ENCODE results near the gene WDR82. TPM values are rescaled to one million over a fixed set of nuclear protein-coding genes. Genes with fewer than 3 reads are reported as not detected.

Gene WDR82
- total RNA-seq, 2 experiments from 2014 or later: 131 TPM

- CTCF ChIA-PET: interaction anchor here (0.7 to 1.8 kb wide), 5 partner anchors 9 to 78 kb away, joined by 3 to 8 read pairs (median 6); no protein-coding TSS in a partner anchor
- ATAC-seq: no peak
- H3K27ac Mint-ChIP-seq: no peak overlapping the region
- H3K36me3 Mint-ChIP-seq (ENCODE audit: low read depth): peaks cover 88% of the 10 kb centered on the region
- peaks cover 11% of the 10 kb centered on the region for H3K4me1 Mint-ChIP-seq (ENCODE audit: low read depth)
- POLR2A ChIA-PET: no interaction called here
- DNase-seq: no peak
- no peak overlapping the region for H3K4me3 Mint-ChIP-seq
- H3K27me3 Mint-ChIP-seq (ENCODE audit: low read depth): no peaks in the 10 kb centered on the region
- H3K9me3 Mint-ChIP-seq (ENCODE audit: insufficient read depth): no peaks in the 10 kb centered on the region
Observed at GRCh38 chr3:52210550-52211046, 67.9 kb downstream of the WDR82 start.

GRCh38 chr3:52210037-52210436 lies 68.4 kb downstream of the WDR82 start:
- POLR2A ChIA-PET: no interaction called here
- ATAC-seq: no peak

GRCh38 chr3:52208556-52208955 lies 69.9 kb downstream of the WDR82 start:
- ChIA-PET CTCF (interaction anchor here (1.4 to 1.8 kb wide), 4 partner anchors 8 to 131 kb away, joined by 4 to 9 read pairs (median 6); no protein-coding TSS in a partner anchor), POLR2A (no interaction called here)
- ATAC-seq (no peak), DNase-seq (no peak)
- peaks cover 89% of the 10 kb centered on the region for H3K36me3 Mint-ChIP-seq (ENCODE audit: low read depth)
- H3K4me3 Mint-ChIP-seq: no peak overlapping the region
- peaks cover 19% of the 10 kb centered on the region for H3K4me1 Mint-ChIP-seq (ENCODE audit: low read depth)
- H3K27ac Mint-ChIP-seq: no peak overlapping the region
- H3K9me3 Mint-ChIP-seq (ENCODE audit: insufficient read depth): no peaks in the 10 kb centered on the region
- H3K27me3 Mint-ChIP-seq (ENCODE audit: low read depth): no peaks in the 10 kb centered on the region

More at GRCh38 chr3:52210037-52210436, 68.4 kb downstream of the WDR82 start:
- H3K4me3 Mint-ChIP-seq: no peak overlapping the region
- no peaks in the 10 kb centered on the region for H3K9me3 Mint-ChIP-seq (ENCODE audit: insufficient read depth)
- H3K27me3 Mint-ChIP-seq (ENCODE audit: low read depth): no peaks in the 10 kb centered on the region
- H3K36me3 Mint-ChIP-seq (ENCODE audit: low read depth): peaks cover 88% of the 10 kb centered on the region
- CTCF ChIA-PET: interaction anchor here (0.7 to 1.8 kb wide), 5 partner anchors 9 to 79 kb away, joined by 3 to 9 read pairs (median 6); no protein-coding TSS in a partner anchor
- H3K27ac Mint-ChIP-seq: no peak overlapping the region
- DNase-seq: no peak
- peaks cover 12% of the 10 kb centered on the region for H3K4me1 Mint-ChIP-seq (ENCODE audit: low read depth)

GRCh38 chr3:52205727-52206372 lies 72.6 kb downstream of the WDR82 start:
- peaks cover 90% of the 10 kb centered on the region for H3K36me3 Mint-ChIP-seq (ENCODE audit: low read depth)
- ATAC-seq: no peak

More at GRCh38 chr3:52205727-52206372, 72.6 kb downstream of the WDR82 start:
- Mint-ChIP-seq H3K27me3 (ENCODE audit: low read depth) (no peaks in the 10 kb centered on the region), H3K27ac (no peak overlapping the region), H3K4me1 (ENCODE audit: low read depth) (peaks cover 42% of the 10 kb centered on the region), H3K4me3 (no peak overlapping the region), H3K9me3 (ENCODE audit: insufficient read depth) (no peaks in the 10 kb centered on the region)
- ChIA-PET POLR2A (no interaction called here), CTCF (no interaction called here)
- DNase-seq: no peak

Small RNA genes lying within 50 kb of the gene (microRNA-seq; reads per million reads assigned to microRNA genes)
- gene MIR135A1 (not detected), gene MIRLET7G (178,352 reads per million, percentile 100 among the genes with 10 or more reads in this experiment)

Other genes with a start within 250 kb of the WDR82 start
- gene DUSP7, start 222.1 kb downstream of the WDR82 start, total RNA-seq: 10 to 100 TPM; 37.4 to 39.1 TPM
- gene POC1A, start 124.2 kb downstream of the WDR82 start, total RNA-seq: 10 to 100 TPM; 31.7 to 32.3 TPM
- gene ALAS1, start 80.5 kb downstream of the WDR82 start, total RNA-seq: 10 to 100 TPM; 57.7 to 60.8 TPM
- under 1 TPM; 0.52 to 0.79 TPM for gene TLR9, start 53.0 kb downstream of the WDR82 start, total RNA-seq
- gene TWF2, start 39.5 kb downstream of the WDR82 start, total RNA-seq: 100 to 1,000 TPM; 154 to 162 TPM
- 10 to 100 TPM; 90.7 to 91.9 TPM for gene PPM1M, start 32.9 kb downstream of the WDR82 start, total RNA-seq
- 10 to 100 TPM; 24.7 to 25.6 TPM for gene GLYCTK, start 9.2 kb upstream of the WDR82 start, total RNA-seq
- 10 to 100 TPM; 18.1 to 20.2 TPM for gene DNAH1, start 37.7 kb upstream of the WDR82 start, total RNA-seq
- 100 to 1,000 TPM in 1 of 2 experiments, 10 to 100 TPM in 1; 95.6 to 105 TPM for gene BAP1, start 131.4 kb upstream of the WDR82 start, total RNA-seq
- 10 to 100 TPM; 14.6 to 16.2 TPM for gene PHF7, start 132.0 kb upstream of the WDR82 start, total RNA-seq
- gene SEMA3G, start 166.5 kb upstream of the WDR82 start, total RNA-seq: under 1 TPM; 0.13 to 0.21 TPM
- gene TNNC1, start 175.4 kb upstream of the WDR82 start, total RNA-seq: 1 to 10 TPM in 1 of 2 experiments, under 1 TPM in 1; 0.84 to 2.1 TPM
- 10 to 100 TPM; 77.2 to 82.6 TPM for gene NISCH, start 177.0 kb upstream of the WDR82 start, total RNA-seq
- gene STAB1, start 216.7 kb upstream of the WDR82 start, total RNA-seq: under 1 TPM in 1 of 2 experiments, not detected in 1; 0.05 TPM

Data from activated CD8-positive, alpha-beta T cell treated with anti-CD3 and anti-CD28 coated beads, Interleukin-2, amount 10 ng/mL, durations not matched to agents 7 days and 5 days (primary cell).